Keratinocyte (primary cell): ENCODE measurements around the gene BUB1. TPM values are rescaled to one million over a fixed set of nuclear protein-coding genes. Genes with fewer than 3 reads are reported as not detected.

ENCODE experiments used
- DNase-seq: peaks from one replicate; pipeline ENCODE4 v3.0.0-alpha.2; 2011; ENCODE audit warnings: low read depth, missing footprints, low spot score
- FAIRE-seq: peaks from 2 replicates; lab custom pipeline; 2011; peaks lifted over from hg19 to GRCh38; lab: Jason Lieb, UNC
- H2AFZ ChIP-seq: 2 replicates; pipeline ENCODE4 v1.6.0; 2012; ENCODE audit warnings: low read length, control low read depth, inconsistent platforms; ENCODE audit not compliant: control insufficient read depth
- H3K27ac ChIP-seq: 2 replicates; pipeline ENCODE4 v1.5.1; 2011; ENCODE audit warnings: low read length; ENCODE audit not compliant: control insufficient read depth, insufficient read depth
- H3K27me3 ChIP-seq: 3 replicates; pipeline ENCODE4 v1.6.0; 2011; ENCODE audit warnings: low read length; ENCODE audit not compliant: control insufficient read depth, insufficient read depth; ENCODE audit errors: extremely low read depth
- H3K36me3 ChIP-seq, 2 experiments: 2 replicates in 1 of 2; 3 replicates in 1 of 2; pipeline ENCODE4 v1.5.1; 2011; ENCODE audit warnings: low read length in 2 of 2, mild to moderate bottlenecking in 1 of 2; ENCODE audit not compliant: control insufficient read depth in 2 of 2, insufficient read depth in 2 of 2; ENCODE audit errors: extremely low read depth in 1 of 2
- H3K4me1 ChIP-seq: 3 replicates; pipeline ENCODE4 v1.5.1; 2011; ENCODE audit warnings: low read length; ENCODE audit not compliant: control insufficient read depth, insufficient read depth; ENCODE audit errors: extremely low read depth
- H3K4me2 ChIP-seq: 3 replicates; pipeline ENCODE4 v1.6.0; 2011; ENCODE audit warnings: low read depth, low read length; ENCODE audit not compliant: control insufficient read depth, insufficient read depth; ENCODE audit errors: extremely low read depth
- H3K4me3 ChIP-seq, 3 experiments: fragments of 200-600 bp in 1 of 3; sonication (generic) in 1 of 3; 2 replicates in 2 of 3; 3 replicates in 1 of 3; pipeline ENCODE4 v1.5.1; 2011 to 2016; ENCODE audit warnings: low read length in 3 of 3, mild to moderate bottlenecking in 3 of 3, control low read depth in 2 of 3, inconsistent platforms in 1 of 3, low read depth in 1 of 3, mixed read lengths in 1 of 3, mixed run types in 1 of 3, moderate library complexity in 1 of 3; ENCODE audit not compliant: control insufficient read depth in 2 of 3, insufficient read depth in 2 of 3; ENCODE audit errors: extremely low read depth in 1 of 3
- H3K79me2 ChIP-seq: 2 replicates; pipeline ENCODE4 v1.6.0; 2012; ENCODE audit warnings: low read length; ENCODE audit not compliant: control insufficient read depth, insufficient read depth
- H3K9ac ChIP-seq: 3 replicates; pipeline ENCODE4 v1.6.0; 2011; ENCODE audit warnings: low read length; ENCODE audit not compliant: control insufficient read depth, insufficient read depth; ENCODE audit errors: extremely low read depth
- H3K9me1 ChIP-seq: 3 replicates; pipeline ENCODE4 v1.6.0; 2011; ENCODE audit warnings: low read length; ENCODE audit not compliant: control insufficient read depth, insufficient read depth; ENCODE audit errors: extremely low read depth
- H3K9me3 ChIP-seq: 2 replicates; pipeline ENCODE4 v1.5.1; 2012; ENCODE audit warnings: low read depth, low read length; ENCODE audit not compliant: control insufficient read depth
- H4K20me1 ChIP-seq: 3 replicates; pipeline ENCODE4 v1.6.0; 2011; ENCODE audit warnings: low read length; ENCODE audit not compliant: control insufficient read depth, insufficient read depth; ENCODE audit errors: extremely low read depth
- EZH2 ChIP-seq: IDR thresholded peaks from one replicate; pipeline ENCODE4 v1.6.1; 2012; ENCODE audit warnings: inconsistent platforms, mild to moderate bottlenecking, low read length, moderate library complexity
- dilution Hi-C: fragments of 300-500 bp; cut with MboI; formaldehyde crosslinking; loops from one replicate; pipeline ENCODE4 v1.7.0; 2020; ENCODE audit warnings: low sequenced_read_pairs; ENCODE audit not compliant: extremely low pct_ligation_motif_present
- polyA plus RNA-seq, 5 experiments: library from polyadenylated mRNA; depleted of rRNA in 3 of 5; stranded (reverse) in 3 of 5; stranded (forward) in 1 of 5; unstranded in 1 of 5; fragments of >200 nt; gene quantifications; 1 replicate in 1 of 5; 2 replicates in 3 of 5; 3 replicates in 1 of 5; pipeline versions ENCODE4 v1.2.1 to v1.2.3, GENCODE V29; 2011 to 2012; ENCODE audit warnings: missing spikeins in 2 of 5, low read depth in 1 of 5, low replicate concordance in 1 of 5
- TF ChIP-seq, protein P1 (sequence below), 3 experiments: IDR thresholded peaks in 1 of 3; conservative IDR thresholded peaks in 1 of 3; optimal IDR thresholded peaks in 1 of 3; 2 replicates in 2 of 3; 3 replicates in 1 of 3; pipeline versions ENCODE3 to v1.5.1; 2011; ENCODE audit warnings: low read length in 3 of 3, mild to moderate bottlenecking in 3 of 3, moderate library complexity in 2 of 3, control low read depth in 1 of 3, inconsistent platforms in 1 of 3; ENCODE audit not compliant: insufficient read depth in 2 of 3; ENCODE audit errors: extremely low read depth in 1 of 3

The BUB1 gene
- polyA plus RNA-seq, 1 donor (not counting 4 experiments of a cell fraction or from before 2014, with no cell fraction given) = 24.7 TPM

DNA sequence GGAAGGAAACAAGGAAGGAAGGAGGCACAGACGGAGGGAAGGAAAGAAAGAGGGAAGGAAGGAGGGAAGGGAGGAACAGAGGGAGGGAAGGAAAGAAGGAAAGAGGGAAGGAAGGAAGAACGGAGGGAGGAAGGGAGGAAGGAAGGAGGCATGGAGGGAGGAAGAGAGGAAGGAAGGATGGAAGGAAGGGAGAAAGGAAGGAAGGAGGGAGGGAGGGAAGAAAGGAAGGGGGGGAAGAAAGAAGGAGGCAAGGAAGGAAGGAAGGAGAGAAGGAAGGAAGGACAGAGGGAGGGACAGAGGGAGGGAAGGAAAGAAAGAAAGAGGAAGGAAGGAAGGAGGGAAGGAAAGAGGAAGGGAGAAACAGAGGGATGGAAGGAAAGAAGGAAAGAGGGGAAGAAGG lies 47.0 kb upstream of the BUB1 start:
- no peaks in the 10 kb centered on the region for H3K36me3 ChIP-seq
- FAIRE-seq (no peak), DNase-seq (no peak)
- H3K27me3 ChIP-seq = peaks cover 11% of the 10 kb centered on the region
- no peak overlapping the region for H3K27ac ChIP-seq
- no peaks in the 10 kb centered on the region for H3K9me3 ChIP-seq
- H3K9me1 ChIP-seq = no peaks in the 10 kb centered on the region
- no peaks in the 10 kb centered on the region for H4K20me1 ChIP-seq
- H3K9ac ChIP-seq = no peak overlapping the region
- H3K4me2 ChIP-seq = no peak overlapping the region
- no peaks in the 10 kb centered on the region for H3K4me1 ChIP-seq
- dilution Hi-C loops = no loop called here
- no peaks in the 10 kb centered on the region for H3K79me2 ChIP-seq
- TF ChIP-seq, protein P1, sequence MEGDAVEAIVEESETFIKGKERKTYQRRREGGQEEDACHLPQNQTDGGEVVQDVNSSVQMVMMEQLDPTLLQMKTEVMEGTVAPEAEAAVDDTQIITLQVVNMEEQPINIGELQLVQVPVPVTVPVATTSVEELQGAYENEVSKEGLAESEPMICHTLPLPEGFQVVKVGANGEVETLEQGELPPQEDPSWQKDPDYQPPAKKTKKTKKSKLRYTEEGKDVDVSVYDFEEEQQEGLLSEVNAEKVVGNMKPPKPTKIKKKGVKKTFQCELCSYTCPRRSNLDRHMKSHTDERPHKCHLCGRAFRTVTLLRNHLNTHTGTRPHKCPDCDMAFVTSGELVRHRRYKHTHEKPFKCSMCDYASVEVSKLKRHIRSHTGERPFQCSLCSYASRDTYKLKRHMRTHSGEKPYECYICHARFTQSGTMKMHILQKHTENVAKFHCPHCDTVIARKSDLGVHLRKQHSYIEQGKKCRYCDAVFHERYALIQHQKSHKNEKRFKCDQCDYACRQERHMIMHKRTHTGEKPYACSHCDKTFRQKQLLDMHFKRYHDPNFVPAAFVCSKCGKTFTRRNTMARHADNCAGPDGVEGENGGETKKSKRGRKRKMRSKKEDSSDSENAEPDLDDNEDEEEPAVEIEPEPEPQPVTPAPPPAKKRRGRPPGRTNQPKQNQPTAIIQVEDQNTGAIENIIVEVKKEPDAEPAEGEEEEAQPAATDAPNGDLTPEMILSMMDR (optimal IDR thresholded peaks at IDR 0.05 in 1 of 3, IDR thresholded peaks at IDR 0.05 in 1 of 3, conservative IDR thresholded peaks at IDR 0.05 in 1 of 3; ENCODE audit: extremely low read depth in 1 of 3, insufficient read depth in 2 of 3, low read length in 3 of 3) = no peak
- TF ChIP-seq EZH2 = no peak
- no peak overlapping the region for H2AFZ ChIP-seq
- H3K4me3 ChIP-seq = no peak overlapping the region

DNA sequence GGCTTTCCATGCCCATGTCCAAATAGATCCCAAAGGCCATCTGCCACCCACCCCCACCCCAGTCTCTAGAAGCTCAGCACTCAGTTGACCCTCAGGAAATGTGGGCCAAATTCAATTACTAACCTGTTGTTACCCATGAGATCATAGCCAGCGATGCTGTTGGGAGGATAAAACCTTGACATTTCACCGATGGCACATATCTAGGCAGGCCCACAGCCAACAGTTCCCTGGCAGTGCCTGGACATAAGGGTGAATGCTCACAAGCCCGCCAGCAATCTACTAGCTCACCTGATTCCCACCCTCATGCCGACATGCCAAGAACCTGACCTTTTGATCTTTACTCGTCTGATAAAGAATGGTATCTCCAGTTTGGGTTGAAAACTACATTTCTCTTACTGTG lies 42.7 kb upstream of the BUB1 start:
- no peak overlapping the region for H3K27ac ChIP-seq
- no peak overlapping the region for H2AFZ ChIP-seq
- no peaks in the 10 kb centered on the region for H3K79me2 ChIP-seq
- peaks cover 15% of the 10 kb centered on the region for H3K27me3 ChIP-seq
- H3K9me1 ChIP-seq = no peaks in the 10 kb centered on the region
- no peak overlapping the region for H3K4me3 ChIP-seq
- no peak for DNase-seq
- H3K4me2 ChIP-seq = no peak overlapping the region
- dilution Hi-C loops = no loop called here
- H3K36me3 ChIP-seq = no peaks in the 10 kb centered on the region
- no peak for FAIRE-seq
- TF ChIP-seq, protein P1 (optimal IDR thresholded peaks at IDR 0.05 in 1 of 3, IDR thresholded peaks at IDR 0.05 in 1 of 3, conservative IDR thresholded peaks at IDR 0.05 in 1 of 3; ENCODE audit: extremely low read depth in 1 of 3, insufficient read depth in 2 of 3, low read length in 3 of 3) = no peak
- H3K4me1 ChIP-seq = peaks cover 2% of the 10 kb centered on the region
- no peak overlapping the region for H3K9ac ChIP-seq
- no peaks in the 10 kb centered on the region for H4K20me1 ChIP-seq
- no peaks in the 10 kb centered on the region for H3K9me3 ChIP-seq
